HepG2 (cell line): ENCODE measurements around the gene RHBDF2. TPM values are rescaled to one million over a fixed set of nuclear protein-coding genes. Genes with fewer than 3 reads are reported as not detected.

Experiments used
- ATAC-seq: fragments of 200-7000 bp; cut with Tn5 transposase; 3 replicates; pipeline ENCODE4 v1.9.1; 2020; ENCODE audit warnings: mild to moderate bottlenecking, moderate library complexity
- BruUV-seq: library from RNA; stranded (reverse); fragments of 400-500 nt; replicated peaks from 2 replicates; lab custom pipeline; 2021; lab: Mats Ljungman, UMichigan
- CTCF ChIA-PET: fragments of 300-600 bp; formaldehyde crosslinking; extraction: SDS; loops from one replicate; lab custom pipeline; 2021; ENCODE audit warnings: low total read pairs, inconsistent platforms, low intra/inter-chr PET ratio; lab: Yijun Ruan, JAX
- POLR2A ChIA-PET: fragments of 350-600 bp; sonication (Branson Sonifier 250); formaldehyde crosslinking; loops from one replicate; lab custom pipeline; 2020; ENCODE audit warnings: antibody characterized with exemption, inconsistent platforms; lab: Yijun Ruan, JAX
- DNase-seq: peaks from one replicate; pipeline ENCODE4 v3.0.0-alpha.2; 2015; ENCODE audit warnings: low spot score
- FAIRE-seq: peaks from 3 replicates; lab custom pipeline; 2011; peaks lifted over from hg19 to GRCh38; lab: Jason Lieb, UNC
- H2AFZ ChIP-seq: one replicate; pipeline ENCODE4 v1.6.1; 2011; ENCODE audit warnings: low read length, inconsistent platforms
- H3K27ac ChIP-seq: fragments of 300-600 bp; 3 replicates; pipeline ENCODE4 v1.8.0; 2011; ENCODE audit warnings: mixed run types, mild to moderate bottlenecking, mixed read lengths, low read length, inconsistent platforms; ENCODE audit not compliant: insufficient read depth; ENCODE audit errors: extremely low read length
- H3K27me3 ChIP-seq, 2 experiments: fragments of 200-600 bp in 1 of 2; 2 replicates in 1 of 2; 3 replicates in 1 of 2; pipeline versions ENCODE4 v1.6.0 to v1.8.0; 2011; ENCODE audit warnings: low read length in 2 of 2, mild to moderate bottlenecking in 2 of 2, moderate library complexity in 2 of 2, inconsistent platforms in 1 of 2; ENCODE audit not compliant: insufficient read depth in 2 of 2, control insufficient read depth in 1 of 2
- H3K36me3 ChIP-seq, 2 experiments: fragments of 200-600 bp in 1 of 2; replicated peaks in 1 of 2; 2 replicates in 1 of 2; 3 replicates in 1 of 2; pipeline versions ENCODE4 v1.5.1 to v1.8.0; 2011; ENCODE audit warnings: low read length in 2 of 2, inconsistent platforms in 1 of 2; ENCODE audit not compliant: insufficient read depth in 2 of 2, control insufficient read depth in 1 of 2
- H3K4me1 ChIP-seq: 2 replicates; pipeline ENCODE4 v1.5.1; 2012; ENCODE audit warnings: low read length, inconsistent platforms; ENCODE audit not compliant: insufficient read depth
- H3K4me2 ChIP-seq: 2 replicates; pipeline ENCODE4 v1.6.0; 2011; ENCODE audit warnings: low read depth, low read length, inconsistent platforms
- H3K4me3 ChIP-seq, 3 experiments: fragments of 200-600 bp in 1 of 3; sonication (generic), shearing (Covaris generic) in 1 of 3; replicated peaks in 1 of 3; 2 replicates each; pipeline ENCODE4 v1.5.1; 2011 to 2016; ENCODE audit warnings: low read length in 3 of 3, inconsistent platforms in 2 of 3, low read depth in 2 of 3, mild to moderate bottlenecking in 2 of 3, control low read depth in 1 of 3, mixed read lengths in 1 of 3; ENCODE audit not compliant: insufficient read depth in 1 of 3
- H3K79me2 ChIP-seq: one replicate; pipeline ENCODE4 v1.6.1; 2011; ENCODE audit warnings: low read length, inconsistent platforms; ENCODE audit not compliant: insufficient read depth
- H3K9ac ChIP-seq: 2 replicates; pipeline ENCODE4 v1.6.0; 2011; ENCODE audit warnings: mild to moderate bottlenecking, low read depth, low read length, inconsistent platforms; ENCODE audit not compliant: insufficient read depth
- H3K9me3 ChIP-seq: 2 replicates; pipeline ENCODE4 v1.5.1; 2012; ENCODE audit warnings: mild to moderate bottlenecking, low read length
- H4K20me1 ChIP-seq: 2 replicates; pipeline ENCODE4 v1.6.0; 2011; ENCODE audit warnings: inconsistent platforms, mild to moderate bottlenecking, low read length, moderate library complexity; ENCODE audit not compliant: insufficient read depth
- AGO2 ChIP-seq: fragments of 200-400 bp; formaldehyde crosslinking; optimal IDR thresholded peaks from 2 replicates; pipeline ENCODE3; 2017; ENCODE audit warnings: mild to moderate bottlenecking, low read depth, low read length, moderate library complexity
- ZNF460 ChIP-seq: sonication (generic); formaldehyde crosslinking; IDR thresholded peaks from 2 replicates; pipeline ENCODE4 v1.5.1; 2020; ENCODE audit warnings: missing genetic modification reagents, mild to moderate bottlenecking, borderline replicate concordance
- WGBS: methylation state at CpG from one replicate; pipeline ENCODE4 v1.1.6; 2017; ENCODE audit warnings: low lambda C conversion rate; 5-methylcytosine and 5-hydroxymethylcytosine counted together
- in situ Hi-C: cut with HindIII; loops from 2 replicates; pipeline ENCODE4 v1.10.0; 2017; ENCODE audit warnings: low pct_unique_long_range_greater_than_20kb; ENCODE audit not compliant: extremely low pct_ligation_motif_present
- intact Hi-C: fragments of 100-400 bp; cut with micrococcal nuclease; formaldehyde crosslinking; loops from one replicate; pipeline ENCODE4 v1.10.0; 2022; ENCODE audit not compliant: unreplicated experiment
- polyA plus RNA-seq, 8 experiments: library from polyadenylated mRNA; depleted of rRNA in 3 of 8; stranded (reverse) in 7 of 8; unstranded in 1 of 8; fragments of >200 nt; fragmentation: Illumina TruSeq in 4 of 8; extraction: Trizol in 4 of 8; gene quantifications; 2 replicates each; pipeline versions ENCODE4 v1.2.1 to v1.2.3, GENCODE V29; 2011 to 2016; ENCODE audit warnings: low read depth in 4 of 8, missing spikeins in 1 of 8, mixed read lengths in 1 of 8; ENCODE audit not compliant: insufficient read depth in 1 of 8
- total RNA-seq, 5 experiments: library from RNA; depleted of rRNA; stranded (reverse); fragments of >200 nt; fragmentation: Illumina TruSeq; extraction: Trizol; gene quantifications; 2 replicates each; pipeline ENCODE4 v1.2.3, GENCODE V29; 2016; ENCODE audit warnings: low read depth in 1 of 5
- TF ChIP-seq, protein P1 (sequence below): sonication (generic); formaldehyde crosslinking; IDR thresholded peaks from 2 replicates; pipeline ENCODE4 v1.5.0; 2020; ENCODE audit warnings: mild to moderate bottlenecking, missing genetic modification reagents, borderline replicate concordance

RHBDF2 gene
- total and polyA plus RNA-seq, 2 of the 13 experiments (the other 11 are each of a cell fraction or from before 2014, with no cell fraction given) = 7.8 to 24.2 TPM

DNA sequence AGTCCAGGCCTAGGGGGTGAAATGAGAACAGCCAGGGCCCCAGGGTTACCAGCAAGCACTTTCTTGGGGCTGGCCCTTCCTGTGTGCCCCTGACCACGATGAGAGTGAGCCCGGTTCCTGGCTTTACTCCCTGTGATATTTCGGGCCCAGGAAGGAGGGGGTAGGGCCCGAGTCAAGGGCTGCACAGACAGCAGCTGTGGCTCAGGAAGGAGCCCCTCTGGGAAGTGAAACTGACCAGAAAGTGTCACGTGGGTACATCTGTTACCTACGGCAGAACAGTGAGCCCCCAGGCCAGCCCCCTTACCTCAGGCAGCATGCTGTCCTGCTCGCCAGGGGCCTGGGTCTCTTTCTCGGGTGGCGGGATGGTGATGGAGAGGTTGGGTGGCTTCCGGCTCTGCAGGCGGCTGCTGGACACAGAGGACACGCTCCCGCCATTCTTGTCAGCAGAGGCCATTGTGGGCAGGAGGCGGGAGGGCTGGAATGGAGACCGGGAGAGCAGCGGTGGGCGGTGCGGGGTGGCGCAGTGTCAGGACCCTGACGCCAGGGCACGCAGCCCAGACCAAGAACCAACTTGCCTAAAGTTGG, 20.1 kb downstream of the RHBDF2 start:
- intact Hi-C loops = no loop called here
- 93% methylated on average over 20 of the region's 21 CpGs for WGBS

More for the DNA sequence above, 20.1 kb downstream of the RHBDF2 start:
- ChIA-PET POLR2A (interaction anchor here (1.5 kb wide), 1 partner anchor 19 kb away, joined by 11 read pairs; no protein-coding TSS in a partner anchor), CTCF (no interaction called here)
- Histone ChIP-seq H3K9ac (no peak overlapping the region; the same call in 1 of the 2 replicates), H2AFZ (no peak overlapping the region), H3K4me3 (no peak overlapping the region), H3K36me3 (no peaks in the 10 kb centered on the region; a peak in 1 of 5 replicates), H3K4me1 (peaks cover 34% of the 10 kb centered on the region), H3K27ac (no peak overlapping the region), H3K79me2 (no peaks in the 10 kb centered on the region), H3K27me3 (no peaks in the 10 kb centered on the region), H3K9me3 (no peaks in the 10 kb centered on the region), H4K20me1 (no peaks in the 10 kb centered on the region), H3K4me2 (no peak overlapping the region)
- DNase-seq (no peak), ATAC-seq (no peak), FAIRE-seq (no peak)
- BruUV-seq = no TSS peak
- TF ChIP-seq AGO2 (peak; percentile 37), ZNF460 (CRISPR knock-in tag) (no peak)
- TF ChIP-seq, protein P1, sequence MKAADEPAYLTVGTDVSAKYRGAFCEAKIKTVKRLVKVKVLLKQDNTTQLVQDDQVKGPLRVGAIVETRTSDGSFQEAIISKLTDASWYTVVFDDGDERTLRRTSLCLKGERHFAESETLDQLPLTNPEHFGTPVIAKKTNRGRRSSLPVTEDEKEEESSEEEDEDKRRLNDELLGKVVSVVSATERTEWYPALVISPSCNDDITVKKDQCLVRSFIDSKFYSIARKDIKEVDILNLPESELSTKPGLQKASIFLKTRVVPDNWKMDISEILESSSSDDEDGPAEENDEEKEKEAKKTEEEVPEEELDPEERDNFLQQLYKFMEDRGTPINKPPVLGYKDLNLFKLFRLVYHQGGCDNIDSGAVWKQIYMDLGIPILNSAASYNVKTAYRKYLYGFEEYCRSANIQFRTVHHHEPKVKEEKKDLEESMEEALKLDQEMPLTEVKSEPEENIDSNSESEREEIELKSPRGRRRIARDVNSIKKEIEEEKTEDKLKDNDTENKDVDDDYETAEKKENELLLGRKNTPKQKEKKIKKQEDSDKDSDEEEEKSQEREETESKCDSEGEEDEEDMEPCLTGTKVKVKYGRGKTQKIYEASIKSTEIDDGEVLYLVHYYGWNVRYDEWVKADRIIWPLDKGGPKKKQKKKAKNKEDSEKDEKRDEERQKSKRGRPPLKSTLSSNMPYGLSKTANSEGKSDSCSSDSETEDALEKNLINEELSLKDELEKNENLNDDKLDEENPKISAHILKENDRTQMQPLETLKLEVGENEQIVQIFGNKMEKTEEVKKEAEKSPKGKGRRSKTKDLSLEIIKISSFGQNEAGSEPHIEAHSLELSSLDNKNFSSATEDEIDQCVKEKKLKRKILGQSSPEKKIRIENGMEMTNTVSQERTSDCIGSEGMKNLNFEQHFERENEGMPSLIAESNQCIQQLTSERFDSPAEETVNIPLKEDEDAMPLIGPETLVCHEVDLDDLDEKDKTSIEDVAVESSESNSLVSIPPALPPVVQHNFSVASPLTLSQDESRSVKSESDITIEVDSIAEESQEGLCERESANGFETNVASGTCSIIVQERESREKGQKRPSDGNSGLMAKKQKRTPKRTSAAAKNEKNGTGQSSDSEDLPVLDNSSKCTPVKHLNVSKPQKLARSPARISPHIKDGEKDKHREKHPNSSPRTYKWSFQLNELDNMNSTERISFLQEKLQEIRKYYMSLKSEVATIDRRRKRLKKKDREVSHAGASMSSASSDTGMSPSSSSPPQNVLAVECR (CRISPR knock-in tag) = peak; percentile 33; the same call in 1 of the 2 replicates
- in situ Hi-C loops = no loop called here
